Neuronal stem cell (in vitro differentiated cells): ENCODE measurements around the gene MACF1. TPM values are rescaled to one million over a fixed set of nuclear protein-coding genes. Genes with fewer than 3 reads are reported as not detected.

Experiments used
- DNase-seq: peaks from one replicate; pipeline ENCODE4 v3.0.0-alpha.2; 2013; ENCODE audit warnings: low spot score
- H2AFZ ChIP-seq: one replicate; pipeline ENCODE4 v1.6.1; 2013; ENCODE audit warnings: mild to moderate bottlenecking, low read length, inconsistent platforms
- H2AK5ac ChIP-seq: 2 replicates; pipeline ENCODE4 v1.6.1; 2013; ENCODE audit warnings: low read depth, mild to moderate bottlenecking, inconsistent platforms, low read length, moderate library complexity, mixed read lengths
- H2BK120ac ChIP-seq: 2 replicates; pipeline ENCODE4 v1.6.1; 2013; ENCODE audit warnings: low read depth, mild to moderate bottlenecking, inconsistent platforms, low read length, moderate library complexity, mixed read lengths
- H2BK12ac ChIP-seq: one replicate; pipeline ENCODE4 v1.6.1; 2013; ENCODE audit warnings: low read length, inconsistent platforms
- H2BK15ac ChIP-seq: 2 replicates; pipeline ENCODE4 v1.6.1; 2013; ENCODE audit warnings: mild to moderate bottlenecking, low read length, inconsistent platforms, mixed read lengths
- H2BK5ac ChIP-seq: one replicate; pipeline ENCODE4 v1.6.1; 2013; ENCODE audit warnings: inconsistent platforms, mild to moderate bottlenecking, low read length, moderate library complexity
- H3K14ac ChIP-seq: one replicate; pipeline ENCODE4 v1.6.1; 2013; ENCODE audit warnings: low read length, inconsistent platforms
- H3K18ac ChIP-seq: 2 replicates; pipeline ENCODE4 v1.6.1; 2013; ENCODE audit warnings: low read length, inconsistent platforms
- H3K23ac ChIP-seq: 2 replicates; pipeline ENCODE4 v1.6.1; 2013; ENCODE audit warnings: low read depth, mild to moderate bottlenecking, mixed read lengths, low read length, inconsistent platforms; ENCODE audit not compliant: poor library complexity
- H3K27ac ChIP-seq: replicated peaks from 3 replicates; pipeline ENCODE4 v1.5.1; 2013; ENCODE audit warnings: low read length, inconsistent platforms
- H3K27me3 ChIP-seq, 3 experiments: 2 replicates each; pipeline ENCODE4 v1.6.1; 2013; ENCODE audit warnings: low read length in 3 of 3, mild to moderate bottlenecking in 2 of 3, inconsistent platforms in 1 of 3, low read depth in 1 of 3, mixed read lengths in 1 of 3, moderate library complexity in 1 of 3; ENCODE audit not compliant: control insufficient read depth in 3 of 3, insufficient read depth in 3 of 3
- H3K36me3 ChIP-seq, 2 donors: replicated peaks in 1 of 2; 2 replicates each; pipeline ENCODE4 v1.6.1; 2013; ENCODE audit warnings: low read length in 2 of 2; ENCODE audit not compliant: control insufficient read depth in 2 of 2, insufficient read depth in 2 of 2
- H3K4ac ChIP-seq: 2 replicates; pipeline ENCODE4 v1.6.1; 2013; ENCODE audit warnings: inconsistent platforms, mild to moderate bottlenecking, low read length, moderate library complexity
- H3K4me1 ChIP-seq, 2 donors: 1 replicate in 1 of 2; 2 replicates in 1 of 2; pipeline ENCODE4 v1.6.1; 2013; ENCODE audit warnings: low read length in 2 of 2, low read depth in 1 of 2; ENCODE audit not compliant: control insufficient read depth in 2 of 2, insufficient read depth in 1 of 2
- H3K4me2 ChIP-seq: one replicate; pipeline ENCODE4 v1.6.1; 2013; ENCODE audit warnings: mild to moderate bottlenecking, low read length, inconsistent platforms; ENCODE audit not compliant: insufficient read depth, poor library complexity, severe bottlenecking
- H3K4me3 ChIP-seq, 2 donors: 2 replicates each; pipeline ENCODE4 v1.5.1; 2013; ENCODE audit warnings: low read length in 2 of 2, mild to moderate bottlenecking in 2 of 2, inconsistent platforms in 1 of 2, moderate library complexity in 1 of 2
- H3K79me1 ChIP-seq: one replicate; pipeline ENCODE4 v1.6.1; 2013; ENCODE audit warnings: low read depth, mild to moderate bottlenecking, inconsistent platforms, low read length, moderate library complexity
- H3K9ac ChIP-seq: one replicate; pipeline ENCODE4 v1.6.1; 2013; ENCODE audit warnings: mild to moderate bottlenecking, low read depth, low read length, inconsistent platforms; ENCODE audit not compliant: poor library complexity
- H3K9me3 ChIP-seq, 2 donors: replicated peaks in 1 of 2; 2 replicates each; pipeline versions ENCODE3 to v1.6.1; 2013; ENCODE audit warnings: low read length in 2 of 2, mild to moderate bottlenecking in 2 of 2, inconsistent platforms in 1 of 2, low read depth in 1 of 2, mixed read lengths in 1 of 2, moderate library complexity in 1 of 2; ENCODE audit not compliant: control insufficient read depth in 2 of 2, insufficient read depth in 1 of 2
- H4K8ac ChIP-seq: one replicate; pipeline ENCODE4 v1.6.1; 2013; ENCODE audit warnings: low read depth, mild to moderate bottlenecking, inconsistent platforms, low read length, moderate library complexity
- H4K91ac ChIP-seq: one replicate; pipeline ENCODE4 v1.6.1; 2013; ENCODE audit warnings: low read length, low read depth, mild to moderate bottlenecking, inconsistent platforms; ENCODE audit not compliant: poor library complexity
- WGBS, 2 donors: extraction: QIAGEN DNeasy Blood & Tissue Kit; methylation state at CpG; one replicate each; pipeline ENCODE4 v1.1.7; 2013; ENCODE audit warnings: missing lambda C conversion rate in 2 of 2, mixed read lengths in 1 of 2; ENCODE audit not compliant: insufficient read length in 2 of 2, insufficient replicate concordance in 1 of 2; ENCODE audit errors: extremely low coverage in 2 of 2; 5-methylcytosine and 5-hydroxymethylcytosine counted together
- polyA plus RNA-seq, 2 experiments: library from polyadenylated mRNA; stranded (reverse); fragments of 200-250 nt; gene quantifications; one replicate each; pipeline ENCODE4 v1.2.3, GENCODE V29; 2013

Gene MACF1, protein sequence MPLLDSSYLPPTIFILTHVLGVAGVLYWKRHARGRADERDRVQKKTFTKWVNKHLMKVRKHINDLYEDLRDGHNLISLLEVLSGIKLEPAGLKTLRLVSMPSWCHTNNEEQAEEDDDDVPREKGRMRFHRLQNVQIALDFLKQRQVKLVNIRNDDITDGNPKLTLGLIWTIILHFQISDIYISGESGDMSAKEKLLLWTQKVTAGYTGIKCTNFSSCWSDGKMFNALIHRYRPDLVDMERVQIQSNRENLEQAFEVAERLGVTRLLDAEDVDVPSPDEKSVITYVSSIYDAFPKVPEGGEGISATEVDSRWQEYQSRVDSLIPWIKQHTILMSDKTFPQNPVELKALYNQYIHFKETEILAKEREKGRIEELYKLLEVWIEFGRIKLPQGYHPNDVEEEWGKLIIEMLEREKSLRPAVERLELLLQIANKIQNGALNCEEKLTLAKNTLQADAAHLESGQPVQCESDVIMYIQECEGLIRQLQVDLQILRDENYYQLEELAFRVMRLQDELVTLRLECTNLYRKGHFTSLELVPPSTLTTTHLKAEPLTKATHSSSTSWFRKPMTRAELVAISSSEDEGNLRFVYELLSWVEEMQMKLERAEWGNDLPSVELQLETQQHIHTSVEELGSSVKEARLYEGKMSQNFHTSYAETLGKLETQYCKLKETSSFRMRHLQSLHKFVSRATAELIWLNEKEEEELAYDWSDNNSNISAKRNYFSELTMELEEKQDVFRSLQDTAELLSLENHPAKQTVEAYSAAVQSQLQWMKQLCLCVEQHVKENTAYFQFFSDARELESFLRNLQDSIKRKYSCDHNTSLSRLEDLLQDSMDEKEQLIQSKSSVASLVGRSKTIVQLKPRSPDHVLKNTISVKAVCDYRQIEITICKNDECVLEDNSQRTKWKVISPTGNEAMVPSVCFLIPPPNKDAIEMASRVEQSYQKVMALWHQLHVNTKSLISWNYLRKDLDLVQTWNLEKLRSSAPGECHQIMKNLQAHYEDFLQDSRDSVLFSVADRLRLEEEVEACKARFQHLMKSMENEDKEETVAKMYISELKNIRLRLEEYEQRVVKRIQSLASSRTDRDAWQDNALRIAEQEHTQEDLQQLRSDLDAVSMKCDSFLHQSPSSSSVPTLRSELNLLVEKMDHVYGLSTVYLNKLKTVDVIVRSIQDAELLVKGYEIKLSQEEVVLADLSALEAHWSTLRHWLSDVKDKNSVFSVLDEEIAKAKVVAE (N-terminal part only)
- polyA plus RNA-seq (2013, experiment 1 of 2) = 51.9 TPM
- polyA plus RNA-seq (2013, experiment 2 of 2) = 52.8 TPM

DNA sequence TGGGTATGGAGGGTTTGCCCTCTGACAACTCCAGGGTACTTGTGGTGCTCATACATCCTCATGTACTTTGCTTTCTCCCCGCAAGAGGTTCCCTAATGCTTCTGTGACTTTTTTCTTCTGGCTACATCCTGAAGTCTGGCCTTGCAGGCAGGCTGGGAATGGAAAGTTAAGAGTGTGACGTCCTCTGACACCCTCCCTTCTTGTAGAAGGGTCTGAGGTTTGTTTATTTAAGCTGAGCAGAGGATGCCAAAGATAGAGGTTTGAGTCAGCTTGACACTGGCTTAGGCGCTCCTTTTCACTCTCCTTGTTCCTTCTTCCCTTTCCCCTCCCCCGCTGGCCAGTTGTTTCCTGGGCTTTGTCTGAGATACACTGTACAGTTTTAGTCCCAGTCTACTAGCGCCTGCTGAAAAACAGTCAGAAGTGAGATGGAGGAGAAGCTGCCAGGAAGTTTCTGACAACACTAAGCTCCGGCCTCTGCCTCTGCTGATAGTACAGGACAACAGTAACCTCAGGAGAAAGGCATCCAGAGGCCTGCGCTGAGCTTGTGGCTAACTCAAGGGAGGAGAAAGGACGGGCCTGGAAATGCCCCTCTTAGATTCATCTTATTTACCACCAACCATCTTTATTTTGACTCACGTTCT lies at the start of gene MACF1:
Gene MACF1 (plus strand): TSS at position 255 of the 641 bp plus-strand sequence. CDS start 328 bp downstream, at position 583.
- WGBS, 2 donors = no CpG with 5 or more reads among the region's 9 CpGs
- peaks cover 6 to 9% of the 10 kb centered on the region in 2 donors for H3K4me1 ChIP-seq
- no peak within 1 kb of the TSS for H3K14ac ChIP-seq
- H2BK15ac ChIP-seq = no peak within 1 kb of the TSS
- H2BK5ac ChIP-seq = no peak within 1 kb of the TSS
- no peak for DNase-seq
- H3K27ac ChIP-seq = peak within 1 kb of the TSS; percentile 62
- H3K4me3 ChIP-seq = peak within 1 kb of the TSS in 1 of 2 donors; percentile 51
- peaks cover 0 to 4% of the 10 kb centered on the region in 2 donors for H3K36me3 ChIP-seq
- H3K9ac ChIP-seq = no peak within 1 kb of the TSS
- H3K18ac ChIP-seq = no peak within 1 kb of the TSS
- H4K91ac ChIP-seq = no peak within 1 kb of the TSS
- H2BK120ac ChIP-seq = no peak within 1 kb of the TSS
- H2BK12ac ChIP-seq = no peak within 1 kb of the TSS
- H2AFZ ChIP-seq = peak within 1 kb of the TSS; percentile 62
- H2AK5ac ChIP-seq = no peak within 1 kb of the TSS
- H3K23ac ChIP-seq = no peak within 1 kb of the TSS
- H3K4ac ChIP-seq = no peak within 1 kb of the TSS
- H3K79me1 ChIP-seq = no peaks in the 10 kb centered on the region
- no peaks in the 10 kb centered on the region for H3K9me3 ChIP-seq
- H4K8ac ChIP-seq = no peak within 1 kb of the TSS
- H3K4me2 ChIP-seq = peak within 1 kb of the TSS; percentile 15
- no peaks in the 10 kb centered on the region for H3K27me3 ChIP-seq

DNA sequence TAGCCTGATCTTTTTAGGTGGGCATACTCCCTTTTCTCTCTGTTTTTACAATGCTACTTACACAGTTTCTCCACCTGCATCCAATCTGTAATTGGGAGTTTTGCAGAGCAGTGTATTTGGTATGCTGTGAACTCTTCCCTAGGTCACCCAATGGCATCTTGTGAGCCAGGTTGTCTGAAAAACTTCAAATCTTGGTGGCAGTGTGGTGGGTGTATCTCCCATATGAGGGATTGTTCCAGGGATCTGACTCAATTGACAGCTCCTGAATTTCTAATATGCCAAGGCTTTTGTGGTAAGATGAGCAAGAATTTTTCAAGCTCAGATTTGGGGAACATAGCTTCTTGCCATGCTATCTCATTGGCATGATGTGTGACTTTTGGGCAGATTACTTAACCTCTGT lies 47.2 kb upstream of the MACF1 start:
- H3K4ac ChIP-seq = no peak overlapping the region
- H2BK12ac ChIP-seq = no peak overlapping the region
- no peaks in the 10 kb centered on the region for H3K9me3 ChIP-seq
- no peak overlapping the region for H2AK5ac ChIP-seq
- H3K27me3 ChIP-seq = no peaks in the 10 kb centered on the region
- H2AFZ ChIP-seq = no peak overlapping the region
- H4K8ac ChIP-seq = no peak overlapping the region
- H3K9ac ChIP-seq = no peak overlapping the region
- no peak overlapping the region for H2BK120ac ChIP-seq
- no peak overlapping the region for H3K23ac ChIP-seq
- no peak overlapping the region for H3K27ac ChIP-seq
- H3K4me1 ChIP-seq = peaks cover 42 to 47% of the 10 kb centered on the region in 2 donors
- H3K79me1 ChIP-seq = no peaks in the 10 kb centered on the region
- H2BK15ac ChIP-seq = no peak overlapping the region
- H3K36me3 ChIP-seq = peaks cover 3 to 20% of the 10 kb centered on the region in 2 donors
- H3K18ac ChIP-seq = no peak overlapping the region
- H3K4me3 ChIP-seq = no peak overlapping the region
- H2BK5ac ChIP-seq = no peak overlapping the region
- H3K4me2 ChIP-seq = no peak overlapping the region
- no peak overlapping the region for H4K91ac ChIP-seq
- no peak for DNase-seq
- H3K14ac ChIP-seq = no peak overlapping the region

DNA sequence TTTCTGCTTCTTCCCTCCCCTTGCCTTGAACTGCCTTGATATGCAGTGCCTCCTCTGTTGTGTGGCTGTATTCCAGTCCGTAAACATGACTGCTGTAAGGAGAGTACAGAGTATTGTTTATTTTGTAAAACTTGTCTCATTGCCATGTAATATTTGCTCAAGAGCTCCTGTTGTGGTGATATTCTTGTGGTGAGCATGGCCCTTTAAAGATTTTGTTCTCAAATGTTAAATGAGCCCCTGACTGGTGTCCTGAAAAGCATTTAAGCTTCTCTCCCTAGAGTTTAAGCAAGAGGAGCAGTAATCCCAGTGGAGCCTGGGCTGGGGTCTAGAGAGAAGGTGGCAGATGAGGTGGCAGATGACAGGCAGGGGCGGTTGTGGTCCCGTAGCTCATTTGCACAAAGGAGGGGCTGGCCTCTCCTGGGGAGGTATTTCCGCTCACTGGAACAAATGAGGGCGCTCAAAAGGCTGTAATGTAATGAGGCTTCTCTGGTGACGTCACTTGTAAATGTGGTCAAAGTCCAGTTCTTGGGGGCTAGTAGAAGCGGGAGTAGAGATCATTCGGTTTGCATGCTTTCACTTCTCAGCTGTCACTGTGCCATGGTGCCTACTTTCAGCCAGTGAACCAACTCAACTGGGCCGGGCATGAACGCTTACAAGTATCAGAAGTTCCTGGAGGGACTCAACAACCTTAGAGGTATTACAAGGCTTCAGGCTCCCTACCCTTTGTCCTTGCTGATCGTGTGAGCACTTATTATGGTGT lies 46.0 kb upstream of the MACF1 start:
- peak overlapping the region; percentile 68 for H3K27ac ChIP-seq
- no peak overlapping the region for H3K4ac ChIP-seq
- H2AK5ac ChIP-seq = no peak overlapping the region
- H3K4me3 ChIP-seq = peak overlapping the region in 1 of 2 donors; percentile 61
- no peak overlapping the region for H4K8ac ChIP-seq
- no peak overlapping the region for H2BK15ac ChIP-seq
- no peak overlapping the region for H2BK120ac ChIP-seq
- no peaks in the 10 kb centered on the region for H3K27me3 ChIP-seq
- no peak overlapping the region for H2AFZ ChIP-seq
- H3K23ac ChIP-seq = no peak overlapping the region
- no peak overlapping the region for H3K9ac ChIP-seq
- H3K4me1 ChIP-seq = peaks cover 33 to 39% of the 10 kb centered on the region in 2 donors
- no peak overlapping the region for H4K91ac ChIP-seq
- H3K4me2 ChIP-seq = peak overlapping the region; percentile 28
- no peak overlapping the region for H3K14ac ChIP-seq
- no peak overlapping the region for H3K18ac ChIP-seq
- no peak for DNase-seq
- no peak overlapping the region for H2BK12ac ChIP-seq
- no peaks in the 10 kb centered on the region for H3K79me1 ChIP-seq
- peaks cover 3 to 24% of the 10 kb centered on the region in 2 donors for H3K36me3 ChIP-seq
- no peaks in the 10 kb centered on the region for H3K9me3 ChIP-seq
- no CpG with 5 or more reads among the region's 11 CpGs for WGBS, 2 donors
- H2BK5ac ChIP-seq = no peak overlapping the region
